Kidney epithelial cell (primary cell): ENCODE measurements around the gene ISL2. TPM values are rescaled to one million over a fixed set of nuclear protein-coding genes. Genes with fewer than 3 reads are reported as not detected.

Experiments used
- DNase-seq: peaks from one replicate; pipeline ENCODE4 v3.0.0-alpha.2; 2010; ENCODE audit warnings: low read depth
- H3K27me3 ChIP-seq: 2 replicates; pipeline ENCODE4 v1.6.0; 2011; ENCODE audit warnings: low read length; ENCODE audit not compliant: control insufficient read depth, insufficient read depth
- H3K36me3 ChIP-seq: 2 replicates; pipeline ENCODE4 v1.5.1; 2011; ENCODE audit warnings: low read length; ENCODE audit not compliant: control insufficient read depth, insufficient read depth
- H3K4me3 ChIP-seq: 2 replicates; pipeline ENCODE4 v1.5.1; 2011; ENCODE audit warnings: low read depth, mild to moderate bottlenecking, control low read depth, low read length
- total RNA-seq: library from RNA; depleted of rRNA; stranded (reverse); fragments of >200 nt; gene quantifications from 2 replicates; pipeline ENCODE4 v1.2.3, GENCODE V29; 2015
- TF ChIP-seq, protein P1 (sequence below): IDR thresholded peaks from 2 replicates; pipeline ENCODE4 v1.5.1; 2011; ENCODE audit warnings: mild to moderate bottlenecking, moderate library complexity, low read length, control low read depth, inconsistent platforms; ENCODE audit not compliant: insufficient read depth, poor library complexity, severe bottlenecking

Gene ISL2
- total RNA-seq, 1 donor from 2014 or later: 1.8 TPM

GRCh38 chr15:76339305-76340197, 3.0 kb downstream of the ISL2 start:
- TF ChIP-seq, protein P1, sequence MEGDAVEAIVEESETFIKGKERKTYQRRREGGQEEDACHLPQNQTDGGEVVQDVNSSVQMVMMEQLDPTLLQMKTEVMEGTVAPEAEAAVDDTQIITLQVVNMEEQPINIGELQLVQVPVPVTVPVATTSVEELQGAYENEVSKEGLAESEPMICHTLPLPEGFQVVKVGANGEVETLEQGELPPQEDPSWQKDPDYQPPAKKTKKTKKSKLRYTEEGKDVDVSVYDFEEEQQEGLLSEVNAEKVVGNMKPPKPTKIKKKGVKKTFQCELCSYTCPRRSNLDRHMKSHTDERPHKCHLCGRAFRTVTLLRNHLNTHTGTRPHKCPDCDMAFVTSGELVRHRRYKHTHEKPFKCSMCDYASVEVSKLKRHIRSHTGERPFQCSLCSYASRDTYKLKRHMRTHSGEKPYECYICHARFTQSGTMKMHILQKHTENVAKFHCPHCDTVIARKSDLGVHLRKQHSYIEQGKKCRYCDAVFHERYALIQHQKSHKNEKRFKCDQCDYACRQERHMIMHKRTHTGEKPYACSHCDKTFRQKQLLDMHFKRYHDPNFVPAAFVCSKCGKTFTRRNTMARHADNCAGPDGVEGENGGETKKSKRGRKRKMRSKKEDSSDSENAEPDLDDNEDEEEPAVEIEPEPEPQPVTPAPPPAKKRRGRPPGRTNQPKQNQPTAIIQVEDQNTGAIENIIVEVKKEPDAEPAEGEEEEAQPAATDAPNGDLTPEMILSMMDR: no peak
- no peaks in the 10 kb centered on the region for H3K36me3 ChIP-seq
- no peak for DNase-seq
- H3K4me3 ChIP-seq: no peak overlapping the region
- H3K27me3 ChIP-seq: peaks cover 96% of the 10 kb centered on the region

DNA sequence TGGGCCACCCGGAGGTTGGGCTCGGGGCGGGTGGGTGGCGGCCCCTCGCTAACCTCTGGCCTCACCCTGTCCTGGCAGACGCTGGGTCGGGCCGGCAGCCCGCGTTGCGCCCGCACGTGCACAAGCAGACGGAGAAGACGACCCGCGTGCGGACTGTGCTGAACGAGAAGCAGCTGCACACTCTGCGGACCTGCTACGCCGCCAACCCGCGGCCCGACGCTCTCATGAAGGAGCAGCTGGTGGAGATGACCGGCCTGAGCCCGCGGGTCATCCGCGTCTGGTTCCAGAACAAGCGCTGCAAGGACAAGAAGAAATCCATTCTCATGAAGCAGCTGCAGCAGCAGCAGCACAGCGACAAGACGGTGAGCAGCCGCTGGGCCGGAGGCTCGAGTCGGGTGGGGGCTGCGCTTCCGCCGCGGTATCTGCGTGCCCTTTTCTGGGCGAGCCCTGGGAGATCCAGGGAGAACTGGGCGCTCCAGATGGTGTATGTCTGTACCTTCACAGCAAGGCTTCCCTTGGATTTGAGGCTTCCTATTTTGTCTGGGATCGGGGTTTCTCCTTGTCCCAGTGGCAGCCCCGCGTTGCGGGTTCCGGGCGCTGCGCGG, 3.7 kb downstream of the ISL2 start:
- no peak for DNase-seq
- Histone ChIP-seq H3K36me3 (no peaks in the 10 kb centered on the region), H3K27me3 (peaks cover 93% of the 10 kb centered on the region), H3K4me3 (no peak overlapping the region)
- TF ChIP-seq, protein P1: no peak

GRCh38 chr15:76340803-76341365, 4.3 kb downstream of the ISL2 start:
- Histone ChIP-seq H3K27me3 (peaks cover 93% of the 10 kb centered on the region), H3K36me3 (no peaks in the 10 kb centered on the region), H3K4me3 (no peak overlapping the region)
- no peak for DNase-seq
- TF ChIP-seq, protein P1: peak; percentile 37

- no peak overlapping the region for H3K4me3 ChIP-seq
- no peak for DNase-seq
- H3K27me3 ChIP-seq: peaks cover 93% of the 10 kb centered on the region
- H3K36me3 ChIP-seq: no peaks in the 10 kb centered on the region
- TF ChIP-seq, protein P1: no peak
Measured at GRCh38 chr15:76341366-76342057, 4.9 kb downstream of the ISL2 start.

- no peak for DNase-seq
- TF ChIP-seq, protein P1: no peak
- Histone ChIP-seq H3K27me3 (peaks cover 94% of the 10 kb centered on the region), H3K4me3 (no peak overlapping the region), H3K36me3 (no peaks in the 10 kb centered on the region)
Measured at GRCh38 chr15:76342058-76342381, 5.4 kb downstream of the ISL2 start.
